Measurements from ENCODE around the gene CRCP.

GRCh38 chr7:66181845-66182244, 67.2 kb downstream of the CRCP start:
- no peak for TF ChIP-seq MAX (IDR thresholded peaks at IDR 0.05; ENCODE audit: low read depth, low read length)
- no peak for TF ChIP-seq TAF1 (IDR thresholded peaks at IDR 0.05; ENCODE audit: borderline replicate concordance, low read depth, low read length)
